ENCODE data around the gene TSEN54. TPM values are rescaled to one million over a fixed set of nuclear protein-coding genes. Genes with fewer than 3 reads are reported as not detected.

Gene TSEN54
- total and polyA plus RNA-seq, 8 donors, result 14.9 to 105 (median 19.5) TPM

DNA sequence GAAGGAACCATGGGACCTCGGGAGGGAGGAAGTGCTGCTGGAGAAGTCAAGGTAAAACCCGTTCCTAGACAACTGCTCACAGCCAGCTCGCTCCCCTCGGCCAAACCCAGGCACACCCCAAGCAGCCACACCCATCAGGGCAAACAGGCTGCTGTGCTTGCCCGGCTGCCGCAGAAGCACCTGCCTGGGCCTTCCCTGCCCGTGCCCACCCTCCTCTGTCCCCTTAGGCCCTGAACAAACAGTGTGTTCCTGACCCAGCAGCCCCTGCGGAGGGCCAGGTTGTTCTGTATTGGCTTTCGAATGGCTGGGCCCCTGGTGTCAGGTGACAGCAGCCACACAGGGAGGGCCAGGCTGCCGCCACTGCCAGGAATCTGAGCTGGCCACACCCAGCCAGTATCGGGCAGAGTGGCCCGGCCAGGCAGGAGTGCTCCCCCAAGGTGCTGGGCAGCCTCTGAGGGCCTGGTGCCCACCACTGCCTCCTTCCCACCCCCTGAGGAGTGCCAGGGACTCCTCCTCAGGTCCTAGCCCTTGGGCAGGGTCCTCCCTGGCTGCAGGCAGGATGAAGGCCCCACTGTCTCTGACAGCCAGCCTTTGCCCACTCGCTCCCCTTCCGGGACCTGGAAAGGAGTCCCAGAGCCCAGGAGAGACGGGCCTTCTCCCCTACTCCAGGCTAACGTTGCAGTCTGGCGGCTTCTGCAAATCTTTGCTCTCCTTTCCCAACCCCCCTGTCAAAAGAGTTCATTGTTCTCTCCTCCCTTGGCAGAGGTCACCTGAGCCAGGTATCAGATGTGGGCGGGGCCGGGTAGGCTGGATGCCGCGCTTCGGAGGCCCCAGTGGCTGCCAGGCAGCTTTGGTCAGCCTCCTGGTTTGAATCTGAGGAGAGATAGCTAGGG is 33.2 kb downstream of the TSEN54 start:
- peaks cover 38 to 43% (median 40%) of the 10 kb centered on the region in 3 donors for H3K4me1 ChIP-seq
- H3K9me3 ChIP-seq, result no peaks in the 10 kb centered on the region
- H3K4me3 ChIP-seq, result peak overlapping the region in 2 of 4 donors; percentile 11 to 28
- WGBS, 2 donors, result 13 to 15% methylated on average over 22 of the region's 22 CpGs
- intact Hi-C loops (cut with DNase I), result no loop called here
- ATAC-seq, result peak; percentile 87 to 94 (median 89)
- no peak for FAIRE-seq
- no peaks in the 10 kb centered on the region for H3K36me3 ChIP-seq
- peak overlapping the region; percentile 93 to 99 (median 97) for H3K27ac ChIP-seq
- no peaks in the 10 kb centered on the region for H3K27me3 ChIP-seq
- peak; percentile 88 to 95 (median 90) for DNase-seq
- TF ChIP-seq CTCF (IDR thresholded peaks at IDR 0.05), result no peak

GRCh38 chr17:75550139-75550465 is 33.8 kb downstream of the TSEN54 start:
- FAIRE-seq, result no peak
- peak; percentile 31 to 46 (median 42) for ATAC-seq
- H3K27me3 ChIP-seq, result no peaks in the 10 kb centered on the region
- H3K4me3 ChIP-seq, result peak overlapping the region in 1 of 4 donors; percentile 28
- intact Hi-C loops (cut with DNase I), result no loop called here
- no peak for TF ChIP-seq CTCF (IDR thresholded peaks at IDR 0.05)
- peaks cover 38 to 43% (median 41%) of the 10 kb centered on the region in 3 donors for H3K4me1 ChIP-seq
- no peak for DNase-seq
- peak overlapping the region; percentile 93 to 99 (median 97) for H3K27ac ChIP-seq
- no peaks in the 10 kb centered on the region for H3K36me3 ChIP-seq
- 6 to 11% methylated on average over 4 of the region's 4 CpGs for WGBS, 2 donors
- no peaks in the 10 kb centered on the region for H3K9me3 ChIP-seq

- ATAC-seq (no peak), FAIRE-seq (no peak)
- WGBS, 2 donors, result 71 to 75% methylated on average over 7 of the region's 7 CpGs
Measured at GRCh38 chr17:75551266-75551665, 34.9 kb downstream of the TSEN54 start.

DNA sequence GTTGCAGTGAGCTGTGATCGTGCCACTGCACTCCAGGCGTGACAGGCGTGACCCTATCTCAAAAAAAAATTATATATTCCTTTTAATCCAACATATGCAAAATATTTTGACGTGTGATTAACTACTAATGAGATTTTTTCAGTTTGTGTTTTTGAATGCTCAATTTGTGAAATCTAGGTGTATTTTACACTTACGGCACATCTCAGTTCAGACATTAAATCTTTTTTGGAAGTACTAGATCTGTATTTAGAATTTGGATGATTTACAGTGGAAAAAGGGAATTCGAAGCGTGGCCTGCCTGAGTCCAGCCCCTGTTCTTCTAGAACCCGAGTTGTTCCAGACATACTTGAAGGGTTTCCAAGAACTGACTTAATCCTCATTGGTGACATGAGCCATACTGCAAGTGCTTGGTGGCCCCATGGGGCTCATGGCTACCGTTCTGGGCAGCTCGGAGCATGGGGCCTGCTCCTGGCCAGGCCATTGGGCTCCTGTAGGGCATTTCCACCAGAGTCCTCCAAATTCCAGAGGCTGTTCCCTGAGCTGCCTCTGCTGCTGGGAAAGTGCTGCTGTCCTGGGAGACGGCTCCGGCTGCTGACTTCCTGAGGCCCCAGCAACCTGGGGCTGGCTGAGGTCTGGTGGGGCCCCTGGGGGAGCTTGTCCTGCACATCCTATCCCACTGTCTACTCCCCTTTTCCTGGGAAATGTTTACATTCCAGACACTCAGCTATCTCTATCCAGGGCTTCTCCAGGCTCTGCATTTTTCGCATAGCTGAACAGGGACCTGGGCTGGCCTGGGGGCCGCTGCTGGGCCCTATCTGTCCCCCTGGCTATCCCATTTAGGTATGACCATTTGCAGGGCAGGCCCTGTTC is 36.3 kb downstream of the TSEN54 start:
- Histone ChIP-seq H3K4me3 (no peak overlapping the region), H3K9me3 (no peaks in the 10 kb centered on the region), H3K27me3 (no peaks in the 10 kb centered on the region), H3K27ac (peak overlapping the region in 2 of 4 donors; percentile 16 to 23), H3K36me3 (no peaks in the 10 kb centered on the region), H3K4me1 (peaks cover 41 to 47% (median 45%) of the 10 kb centered on the region in 3 donors)
- FAIRE-seq (no peak), ATAC-seq (no peak), DNase-seq (no peak)
- intact Hi-C loops (cut with DNase I), result no loop called here
- no peak for TF ChIP-seq CTCF (IDR thresholded peaks at IDR 0.05)
- 82 to 89% methylated on average over 14 of the region's 14 CpGs for WGBS, 2 donors

More at GRCh38 chr17:75551266-75551665, 34.9 kb downstream of the TSEN54 start:
- intact Hi-C loops (cut with DNase I), result no loop called here
- Histone ChIP-seq H3K36me3 (no peaks in the 10 kb centered on the region), H3K27ac (peak overlapping the region; percentile 93 to 99 (median 97)), H3K27me3 (no peaks in the 10 kb centered on the region), H3K4me3 (no peak overlapping the region), H3K9me3 (no peaks in the 10 kb centered on the region), H3K4me1 (peaks cover 42 to 47% (median 42%) of the 10 kb centered on the region in 3 donors)
- DNase-seq, result no peak
- no peak for TF ChIP-seq CTCF (IDR thresholded peaks at IDR 0.05)
